Esophagus squamous epithelium (tissue), 5 donors: ENCODE data around the gene APP. TPM values are rescaled to one million over a fixed set of nuclear protein-coding genes. Genes with fewer than 3 reads are reported as not detected.

ENCODE experiments used
- DNase-seq: peaks from one replicate; lab custom pipeline; 2025; lab: John Stamatoyannopoulos, UW
- H3K27ac ChIP-seq, 4 donors: fragments of 200-600 bp; sonication (generic); one replicate each; pipeline ENCODE4 v1.5.1; 2016 to 2019; ENCODE audit warnings: mild to moderate bottlenecking in 1 of 4
- H3K27me3 ChIP-seq, 4 donors: fragments of 200-600 bp; sonication (generic); 1 replicate in 3 of 4; 2 replicates in 1 of 4; pipeline versions ENCODE4 v1.5.1 to v1.6.0; 2017 to 2021; ENCODE audit warnings: antibody characterized with exemption in 1 of 4
- H3K36me3 ChIP-seq, 3 donors: fragments of 200-600 bp; sonication (generic); one replicate each; pipeline ENCODE4 v1.5.1; 2016 to 2019
- H3K4me1 ChIP-seq, 3 donors: fragments of 200-600 bp; sonication (generic); one replicate each; pipeline ENCODE4 v1.5.1; 2017 to 2019
- H3K4me3 ChIP-seq, 4 donors: fragments of 200-600 bp; sonication (generic); 1 replicate in 3 of 4; 2 replicates in 1 of 4; pipeline ENCODE4 v1.5.1; 2016 to 2019; ENCODE audit warnings: mild to moderate bottlenecking in 2 of 4, moderate library complexity in 1 of 4
- H3K9me3 ChIP-seq, 3 donors: fragments of 200-600 bp; sonication (generic); one replicate each; pipeline ENCODE4 v1.5.1; 2016 to 2019
- CTCF ChIP-seq, 6 experiments: fragments of 450-650 bp in 4 of 6; fragments of 200-600 bp in 2 of 6; sonication (generic) in 2 of 6; IDR thresholded peaks; one replicate each; pipeline ENCODE4 v1.5.1; 2016 to 2019; ENCODE audit warnings: antibody characterized with exemption in 6 of 6, mild to moderate bottlenecking in 4 of 6, moderate library complexity in 4 of 6
- POLR2A ChIP-seq, 4 donors: fragments of 450-650 bp; IDR thresholded peaks; one replicate each; pipeline ENCODE4 v1.6.1; 2017; ENCODE audit warnings: antibody characterized with exemption in 4 of 4, mild to moderate bottlenecking in 4 of 4, moderate library complexity in 3 of 4
- WGBS, 2 donors: methylation state at CpG; one replicate each; pipeline ENCODE4 v1.1.5; 2018; 5-methylcytosine and 5-hydroxymethylcytosine counted together
- intact Hi-C: fragments of 100-400 bp; cut with DNase I; formaldehyde crosslinking; loops from one replicate; pipeline ENCODE4 v1.15.0; 2022
- total RNA-seq, 4 donors: library from RNA; depleted of rRNA; stranded (reverse); fragments of >200 nt; gene quantifications; one replicate each; pipeline ENCODE4 v1.1.0, GENCODE V29; 2016
- donor health status: DM: yes; HTN: yes; CAD: no.

The APP gene
- total RNA-seq, 4 donors from 2014 or later, result 58.2 to 277 (median 183) TPM

DNA sequence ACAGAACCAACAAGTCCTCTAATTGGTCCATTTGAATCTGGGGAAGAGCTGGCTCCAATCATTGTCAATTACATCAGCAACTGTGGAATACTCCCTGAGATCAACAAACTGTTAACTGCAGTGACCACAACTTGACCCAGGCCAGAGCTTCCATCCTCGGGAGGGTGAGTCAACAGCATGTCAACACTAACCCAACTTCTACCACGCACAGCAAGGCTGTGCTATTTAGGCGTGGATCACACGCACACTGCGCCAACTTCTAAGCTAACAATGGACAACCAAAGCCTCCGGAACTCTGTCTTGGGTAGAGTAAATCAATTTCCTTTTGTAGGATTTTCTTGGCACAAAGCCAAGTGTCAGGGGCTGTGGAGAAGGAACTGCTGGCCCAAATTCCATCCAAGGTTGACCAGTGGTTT is 30.4 kb downstream of the APP start:
- DNase-seq, result no peak
- peak overlapping the region in 3 of 4 donors; percentile 39 to 68 (median 64) for H3K27ac ChIP-seq
- intact Hi-C loops, result no loop called here
- TF ChIP-seq POLR2A (IDR thresholded peaks at IDR 0.05), result no peak
- TF ChIP-seq CTCF (IDR thresholded peaks at IDR 0.05), result no peak
- no peak overlapping the region for H3K4me3 ChIP-seq
- H3K27me3 ChIP-seq, result no peaks in the 10 kb centered on the region
- 35 to 44% methylated on average over 6 of the region's 6 CpGs for WGBS, 2 donors
- peaks cover 0 to 48% (median 14%) of the 10 kb centered on the region in 3 donors for H3K4me1 ChIP-seq
- no peaks in the 10 kb centered on the region for H3K36me3 ChIP-seq
- H3K9me3 ChIP-seq, result no peaks in the 10 kb centered on the region

DNA sequence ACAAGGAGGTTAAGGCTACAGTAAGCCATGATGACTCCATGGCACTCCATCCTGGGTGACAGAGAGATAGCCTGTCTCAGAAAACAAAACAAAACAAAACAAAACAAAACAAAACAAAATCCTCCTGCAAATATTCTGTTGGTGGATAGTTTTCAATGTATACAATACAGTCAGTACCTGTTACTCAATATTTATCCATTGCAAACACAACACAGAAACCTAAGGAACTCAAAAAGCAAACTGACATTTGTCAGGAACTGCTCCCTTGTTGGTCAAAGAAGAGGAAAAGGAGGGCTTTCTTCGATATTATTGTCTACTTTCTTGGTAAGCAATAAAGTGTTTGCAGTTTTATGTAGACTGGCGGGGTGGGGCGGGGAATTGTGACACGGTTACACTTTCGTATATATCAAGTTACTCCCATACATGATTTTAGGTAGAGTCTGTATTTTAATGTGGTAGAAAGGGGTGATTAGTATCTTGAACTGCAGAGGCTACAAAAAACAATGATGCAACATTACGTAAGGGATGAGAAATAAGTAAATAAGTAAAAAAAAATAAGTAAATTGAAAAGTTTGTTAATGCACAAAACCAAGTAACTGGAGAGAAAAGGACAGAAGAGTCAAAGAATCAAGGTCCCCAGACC is 31.8 kb downstream of the APP start:
- WGBS, 2 donors, result 90 to 92% methylated on average over 6 of the region's 6 CpGs
- H3K9me3 ChIP-seq, result no peaks in the 10 kb centered on the region
- intact Hi-C loops, result no loop called here
- H3K27ac ChIP-seq, result no peak overlapping the region
- H3K4me3 ChIP-seq, result no peak overlapping the region
- no peak for TF ChIP-seq CTCF (IDR thresholded peaks at IDR 0.05)
- TF ChIP-seq POLR2A (IDR thresholded peaks at IDR 0.05), result no peak
- no peaks in the 10 kb centered on the region for H3K36me3 ChIP-seq
- DNase-seq, result no peak
- peaks cover 0 to 48% (median 14%) of the 10 kb centered on the region in 3 donors for H3K4me1 ChIP-seq
- no peaks in the 10 kb centered on the region for H3K27me3 ChIP-seq

GRCh38 chr21:26137379-26138060 is 33.0 kb downstream of the APP start:
- Histone ChIP-seq H3K9me3 (no peaks in the 10 kb centered on the region), H3K4me1 (peaks cover 0 to 48% (median 14%) of the 10 kb centered on the region in 3 donors), H3K27ac (peak overlapping the region in 1 of 4 donors; percentile 22), H3K36me3 (no peaks in the 10 kb centered on the region), H3K4me3 (no peak overlapping the region), H3K27me3 (no peaks in the 10 kb centered on the region)
- intact Hi-C loops, result no loop called here
- TF ChIP-seq POLR2A (IDR thresholded peaks at IDR 0.05) (no peak), CTCF (IDR thresholded peaks at IDR 0.05) (no peak)
- 85 to 88% methylated on average over 4 of the region's 4 CpGs for WGBS, 2 donors
- no peak for DNase-seq

- WGBS, 2 donors, result 52% methylated on average over 6 of the region's 6 CpGs
- TF ChIP-seq CTCF (IDR thresholded peaks at IDR 0.05), result no peak
- TF ChIP-seq POLR2A (IDR thresholded peaks at IDR 0.05), result no peak
- no peak for DNase-seq
- H3K4me1 ChIP-seq, result peaks cover 0 to 46% (median 14%) of the 10 kb centered on the region in 3 donors
- H3K9me3 ChIP-seq, result no peaks in the 10 kb centered on the region
- peak overlapping the region in 2 of 4 donors; percentile 3 to 22 for H3K27ac ChIP-seq
- H3K36me3 ChIP-seq, result no peaks in the 10 kb centered on the region
- no peak overlapping the region for H3K4me3 ChIP-seq
- no peaks in the 10 kb centered on the region for H3K27me3 ChIP-seq
- intact Hi-C loops, result no loop called here
These were observed 33.9 kb downstream of the APP start for GRCh38 chr21:26136671-26137070.

- no peaks in the 10 kb centered on the region for H3K36me3 ChIP-seq
- WGBS, 2 donors, result 86 to 93% methylated on average over 5 to 7 of the region's 7 CpGs
- TF ChIP-seq CTCF (IDR thresholded peaks at IDR 0.05), result no peak
- TF ChIP-seq POLR2A (IDR thresholded peaks at IDR 0.05), result no peak
- H3K4me1 ChIP-seq, result peaks cover 0 to 46% (median 24%) of the 10 kb centered on the region in 3 donors
- no peak overlapping the region for H3K4me3 ChIP-seq
- H3K9me3 ChIP-seq, result no peaks in the 10 kb centered on the region
- no peak for DNase-seq
- H3K27ac ChIP-seq, result no peak overlapping the region
- no peaks in the 10 kb centered on the region for H3K27me3 ChIP-seq
- intact Hi-C loops, result no loop called here
These were observed 35.0 kb downstream of the APP start for GRCh38 chr21:26135520-26135919.
